Astrocyte (in vitro differentiated cells and primary cell): ENCODE measurements around the gene FOXN4. TPM values are rescaled to one million over a fixed set of nuclear protein-coding genes. Genes with fewer than 3 reads are reported as not detected.

Experiments used
- DNase-seq: peaks from one replicate; pipeline ENCODE4 v3.0.0-alpha.2; 2010; ENCODE audit warnings: low read depth
- FAIRE-seq: peaks from 2 replicates; lab custom pipeline; 2011; peaks lifted over from hg19 to GRCh38; lab: Jason Lieb, UNC
- H2AFZ ChIP-seq: 2 replicates; pipeline ENCODE4 v1.6.0; 2012; ENCODE audit warnings: low read depth, low read length, inconsistent platforms
- H3K27ac ChIP-seq: 2 replicates; pipeline ENCODE4 v1.5.1; 2011; ENCODE audit warnings: low read depth, low read length, inconsistent platforms
- H3K27me3 ChIP-seq: 2 replicates; pipeline ENCODE4 v1.6.0; 2011; ENCODE audit warnings: low read length, inconsistent platforms; ENCODE audit not compliant: insufficient read depth
- H3K36me3 ChIP-seq: 2 replicates; pipeline ENCODE4 v1.5.1; 2011; ENCODE audit warnings: low read length, inconsistent platforms; ENCODE audit not compliant: insufficient read depth
- H3K4me1 ChIP-seq: 2 replicates; pipeline ENCODE4 v1.5.1; 2011; ENCODE audit warnings: low read length, inconsistent platforms; ENCODE audit not compliant: insufficient read depth
- H3K4me2 ChIP-seq: 2 replicates; pipeline ENCODE4 v1.6.0; 2012; ENCODE audit warnings: low read length, inconsistent platforms
- H3K4me3 ChIP-seq: 2 replicates; pipeline ENCODE4 v1.5.1; 2011; ENCODE audit warnings: low read depth, mild to moderate bottlenecking, low read length, inconsistent platforms; ENCODE audit not compliant: insufficient read depth
- H3K79me2 ChIP-seq: 2 replicates; pipeline ENCODE4 v1.6.0; 2012; ENCODE audit warnings: mild to moderate bottlenecking, low read length, inconsistent platforms; ENCODE audit not compliant: insufficient read depth
- H3K9ac ChIP-seq: 2 replicates; pipeline ENCODE4 v1.6.0; 2012; ENCODE audit warnings: mild to moderate bottlenecking, low read length, inconsistent platforms
- H3K9me3 ChIP-seq: 2 replicates; pipeline ENCODE4 v1.5.1; 2012; ENCODE audit warnings: low read depth, mild to moderate bottlenecking, low read length, inconsistent platforms; ENCODE audit not compliant: insufficient read depth
- H4K20me1 ChIP-seq: 2 replicates; pipeline ENCODE4 v1.6.0; 2012; ENCODE audit warnings: low read length, inconsistent platforms; ENCODE audit not compliant: insufficient read depth
- H3K27ac Mint-ChIP-seq: one replicate; pipeline ENCODE4 v1.8.0; 2021; ENCODE audit warnings: mild to moderate bottlenecking, mixed read lengths; ENCODE audit not compliant: unreplicated experiment
- H3K27me3 Mint-ChIP-seq: one replicate; pipeline ENCODE4 v1.8.0; 2021; ENCODE audit warnings: low read depth, mixed read lengths; ENCODE audit not compliant: unreplicated experiment
- H3K36me3 Mint-ChIP-seq: one replicate; pipeline ENCODE4 v1.8.0; 2021; ENCODE audit warnings: low read depth, mixed read lengths; ENCODE audit not compliant: unreplicated experiment
- H3K4me1 Mint-ChIP-seq: one replicate; pipeline ENCODE4 v1.8.0; 2021; ENCODE audit warnings: low read depth, mixed read lengths; ENCODE audit not compliant: unreplicated experiment
- H3K4me3 Mint-ChIP-seq: one replicate; pipeline ENCODE4 v1.8.0; 2021; ENCODE audit warnings: mild to moderate bottlenecking, moderate library complexity, mixed read lengths; ENCODE audit not compliant: unreplicated experiment
- H3K9me3 Mint-ChIP-seq: one replicate; pipeline ENCODE4 v1.8.0; 2021; ENCODE audit warnings: mild to moderate bottlenecking, mixed read lengths; ENCODE audit not compliant: unreplicated experiment
- CTCF ChIP-seq: IDR thresholded peaks from 2 replicates; pipeline ENCODE4 v1.5.1; 2011; ENCODE audit warnings: low read depth, mild to moderate bottlenecking, inconsistent platforms, low read length, moderate library complexity; ENCODE audit not compliant: insufficient read depth
- EZH2 ChIP-seq: IDR thresholded peaks from 2 replicates; pipeline ENCODE4 v1.6.1; 2012; ENCODE audit warnings: mild to moderate bottlenecking, low read length, inconsistent platforms; ENCODE audit not compliant: insufficient read depth
- total RNA-seq: library from RNA; stranded (reverse); gene quantifications from 2 replicates; pipeline ENCODE4 v1.2.1, GENCODE V29; 2021

The FOXN4 gene
- total RNA-seq, 1 donor from 2014 or later, result not detected

GRCh38 chr12:109258201-109258600 is 50.9 kb downstream of the FOXN4 start:
- DNase-seq (no peak), FAIRE-seq (no peak)
- H3K4me1 ChIP-seq, result no peaks in the 10 kb centered on the region
- H3K36me3 ChIP-seq, result no peaks in the 10 kb centered on the region
- no peaks in the 10 kb centered on the region for H3K4me1 Mint-ChIP-seq
- H3K4me3 Mint-ChIP-seq, result no peak overlapping the region
- H3K27me3 Mint-ChIP-seq, result peaks cover 12% of the 10 kb centered on the region
- H3K36me3 Mint-ChIP-seq, result peaks cover 1% of the 10 kb centered on the region
- H3K27me3 ChIP-seq, result no peaks in the 10 kb centered on the region
- no peaks in the 10 kb centered on the region for H3K79me2 ChIP-seq
- no peak overlapping the region for H3K4me2 ChIP-seq
- H4K20me1 ChIP-seq, result no peaks in the 10 kb centered on the region
- no peak overlapping the region for H3K27ac Mint-ChIP-seq
- no peak overlapping the region for H3K27ac ChIP-seq
- H3K9me3 ChIP-seq, result no peaks in the 10 kb centered on the region
- H3K4me3 ChIP-seq, result no peak overlapping the region
- H3K9ac ChIP-seq, result no peak overlapping the region
- no peak overlapping the region for H2AFZ ChIP-seq
- TF ChIP-seq CTCF, result no peak
- TF ChIP-seq EZH2, result no peak
- peaks cover 12% of the 10 kb centered on the region for H3K9me3 Mint-ChIP-seq

DNA sequence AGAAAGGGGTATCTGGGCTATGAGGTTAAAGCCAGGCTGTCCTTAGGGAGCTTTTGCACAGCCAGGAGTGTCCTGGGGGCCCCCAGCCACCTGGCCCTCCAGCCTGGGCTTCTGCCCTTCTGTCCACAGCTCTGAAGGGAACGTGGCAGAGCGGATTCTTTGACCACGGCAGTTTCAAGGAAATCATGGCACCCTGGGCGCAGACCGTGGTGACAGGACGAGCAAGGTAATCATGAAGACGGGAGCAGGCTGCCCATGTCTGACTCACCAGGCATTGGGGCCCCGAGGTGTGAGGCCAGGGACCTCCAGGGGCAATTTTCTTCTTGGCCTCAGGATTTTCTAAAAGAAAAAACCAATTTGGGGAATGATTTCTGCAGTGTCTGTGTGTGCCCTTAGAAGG is 53.1 kb downstream of the FOXN4 start:
- FAIRE-seq (no peak), DNase-seq (no peak)
- Mint-ChIP-seq H3K4me3 (no peak overlapping the region), H3K36me3 (peaks cover 3% of the 10 kb centered on the region), H3K27me3 (peaks cover 10% of the 10 kb centered on the region), H3K9me3 (peaks cover 17% of the 10 kb centered on the region), H3K27ac (peak overlapping the region; percentile 69), H3K4me1 (no peaks in the 10 kb centered on the region)
- Histone ChIP-seq H3K9ac (no peak overlapping the region), H3K79me2 (no peaks in the 10 kb centered on the region), H3K27ac (no peak overlapping the region), H3K9me3 (no peaks in the 10 kb centered on the region), H3K4me1 (no peaks in the 10 kb centered on the region), H3K4me3 (no peak overlapping the region), H4K20me1 (no peaks in the 10 kb centered on the region), H3K27me3 (no peaks in the 10 kb centered on the region), H3K36me3 (no peaks in the 10 kb centered on the region), H2AFZ (no peak overlapping the region), H3K4me2 (no peak overlapping the region)
- no peak for TF ChIP-seq CTCF
- no peak for TF ChIP-seq EZH2

GRCh38 chr12:109255377-109255776 is 53.7 kb downstream of the FOXN4 start:
- Histone ChIP-seq H2AFZ (no peak overlapping the region), H4K20me1 (no peaks in the 10 kb centered on the region), H3K4me1 (no peaks in the 10 kb centered on the region), H3K9ac (no peak overlapping the region), H3K36me3 (no peaks in the 10 kb centered on the region), H3K27ac (no peak overlapping the region), H3K4me2 (no peak overlapping the region), H3K9me3 (no peaks in the 10 kb centered on the region), H3K79me2 (no peaks in the 10 kb centered on the region), H3K27me3 (no peaks in the 10 kb centered on the region), H3K4me3 (no peak overlapping the region)
- no peaks in the 10 kb centered on the region for H3K4me1 Mint-ChIP-seq
- no peak for FAIRE-seq
- DNase-seq, result no peak
- TF ChIP-seq EZH2, result no peak
- no peak for TF ChIP-seq CTCF
- H3K9me3 Mint-ChIP-seq, result peaks cover 17% of the 10 kb centered on the region
- H3K27ac Mint-ChIP-seq, result no peak overlapping the region
- peaks cover 3% of the 10 kb centered on the region for H3K36me3 Mint-ChIP-seq
- H3K4me3 Mint-ChIP-seq, result no peak overlapping the region
- H3K27me3 Mint-ChIP-seq, result peaks cover 9% of the 10 kb centered on the region
